ENCODE results near the gene TRAF3IP1. TPM values are rescaled to one million over a fixed set of nuclear protein-coding genes. Genes with fewer than 3 reads are reported as not detected.
A peak's percentile ranks its signal among the peaks of the same experiment; 100 is the strongest.

The TRAF3IP1 gene
- total RNA-seq, 4 donors from 2014 or later, result 19.6 to 28.4 (median 21.7) TPM

DNA sequence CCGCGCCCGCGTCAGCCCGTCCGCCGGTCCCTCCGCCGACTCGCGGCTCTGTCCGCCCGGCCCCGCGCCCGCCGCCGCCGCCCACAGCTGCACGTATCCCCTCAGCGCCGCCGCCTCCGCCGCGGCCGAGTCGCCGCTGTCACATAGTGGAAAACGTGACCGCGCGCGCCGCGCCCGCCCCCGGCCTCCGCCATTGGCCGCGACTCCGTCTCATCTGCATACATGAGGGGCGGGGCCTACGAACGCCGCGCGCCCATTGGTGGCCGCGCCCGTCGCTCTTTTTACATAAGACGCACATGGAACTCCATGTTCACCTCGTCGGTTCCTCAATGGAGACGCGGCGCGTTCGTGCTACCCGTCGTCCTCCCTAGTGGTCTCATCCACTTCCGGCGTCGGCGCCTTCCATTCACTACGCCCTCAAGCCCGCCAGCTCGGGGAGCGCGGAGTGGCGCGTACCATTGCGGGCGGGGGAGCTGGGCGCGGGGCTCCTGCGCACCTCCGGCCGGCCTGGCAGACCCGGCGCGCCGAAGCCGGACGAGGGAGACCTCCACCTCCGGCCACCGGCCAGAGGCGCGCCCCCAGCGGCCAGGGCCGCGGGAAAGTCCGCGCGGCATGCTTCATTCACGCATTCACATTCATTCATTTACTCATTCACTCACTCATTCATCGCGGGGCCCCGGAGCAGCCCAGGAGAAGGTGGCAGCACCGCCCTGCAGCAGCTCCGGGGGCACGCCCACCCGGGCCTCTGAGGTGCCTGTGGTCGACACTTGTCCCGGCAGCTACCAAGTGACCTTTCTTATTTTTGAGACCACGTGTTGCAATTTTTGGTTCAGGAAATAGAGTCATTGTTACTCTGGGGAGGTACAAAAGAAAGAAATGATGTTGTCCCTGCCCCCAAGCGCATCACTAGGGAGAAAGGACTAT, 31.4 kb upstream of the TRAF3IP1 start:
- ATAC-seq, result peak; percentile 91
- TF ChIP-seq POLR2AphosphoS5 (IDR thresholded peaks at IDR 0.05) (peak; percentile 91), EP300 (IDR thresholded peaks at IDR 0.05) (no peak), POLR2A (IDR thresholded peaks at IDR 0.05) (peak; percentile 83 to 96)
- TF ChIP-seq, protein P1, sequence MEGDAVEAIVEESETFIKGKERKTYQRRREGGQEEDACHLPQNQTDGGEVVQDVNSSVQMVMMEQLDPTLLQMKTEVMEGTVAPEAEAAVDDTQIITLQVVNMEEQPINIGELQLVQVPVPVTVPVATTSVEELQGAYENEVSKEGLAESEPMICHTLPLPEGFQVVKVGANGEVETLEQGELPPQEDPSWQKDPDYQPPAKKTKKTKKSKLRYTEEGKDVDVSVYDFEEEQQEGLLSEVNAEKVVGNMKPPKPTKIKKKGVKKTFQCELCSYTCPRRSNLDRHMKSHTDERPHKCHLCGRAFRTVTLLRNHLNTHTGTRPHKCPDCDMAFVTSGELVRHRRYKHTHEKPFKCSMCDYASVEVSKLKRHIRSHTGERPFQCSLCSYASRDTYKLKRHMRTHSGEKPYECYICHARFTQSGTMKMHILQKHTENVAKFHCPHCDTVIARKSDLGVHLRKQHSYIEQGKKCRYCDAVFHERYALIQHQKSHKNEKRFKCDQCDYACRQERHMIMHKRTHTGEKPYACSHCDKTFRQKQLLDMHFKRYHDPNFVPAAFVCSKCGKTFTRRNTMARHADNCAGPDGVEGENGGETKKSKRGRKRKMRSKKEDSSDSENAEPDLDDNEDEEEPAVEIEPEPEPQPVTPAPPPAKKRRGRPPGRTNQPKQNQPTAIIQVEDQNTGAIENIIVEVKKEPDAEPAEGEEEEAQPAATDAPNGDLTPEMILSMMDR (IDR thresholded peaks at IDR 0.05), result peak in 3 of 4 experiments; percentile 36 to 58 (median 57)
- WGBS, 2 donors (ENCODE audit: low coverage in 1 of 2), result 0 to 3% methylated on average over 6 to 11 of the region's 108 CpGs

DNA sequence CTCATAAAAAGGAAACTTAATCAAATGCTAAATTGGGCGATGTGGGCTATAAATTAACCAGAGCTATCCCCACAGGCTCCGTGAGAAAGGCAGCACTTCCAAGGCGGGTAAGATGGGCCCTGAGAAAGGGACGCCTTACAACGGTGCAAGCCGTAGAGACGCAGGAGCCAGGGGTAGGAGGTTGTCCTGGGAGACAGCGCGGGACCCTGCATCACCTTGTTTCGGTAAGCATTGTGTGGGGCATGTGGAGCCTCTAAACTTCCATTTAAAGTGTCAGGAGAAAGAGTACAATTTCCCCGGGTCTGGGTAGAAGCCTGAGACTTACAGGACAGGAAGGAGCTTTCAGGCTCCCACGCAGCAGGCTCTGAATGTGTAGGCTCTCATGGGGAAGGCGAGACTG, 30.7 kb upstream of the TRAF3IP1 start:
- peak overlapping the region in 1 of 2 donors; percentile 80 for H3K4me3 ChIP-seq
- TF ChIP-seq, protein P1 (IDR thresholded peaks at IDR 0.05), result no peak
- TF ChIP-seq POLR2AphosphoS5 (IDR thresholded peaks at IDR 0.05) (no peak), POLR2A (IDR thresholded peaks at IDR 0.05) (no peak), EP300 (IDR thresholded peaks at IDR 0.05) (no peak)
- no peaks in the 10 kb centered on the region for H3K9me3 ChIP-seq
- ATAC-seq, result no peak
- H3K27ac ChIP-seq, result peak overlapping the region in 3 of 4 donors; percentile 97 to 99 (median 98)
- no peaks in the 10 kb centered on the region for H3K27me3 ChIP-seq
- H3K4me1 ChIP-seq, result peaks cover 11 to 48% (median 32%) of the 10 kb centered on the region in 3 donors
- no peaks in the 10 kb centered on the region for H3K36me3 ChIP-seq
- WGBS, 2 donors (ENCODE audit: low coverage in 1 of 2), result 24 to 63% methylated on average over 3 to 8 of the region's 13 CpGs

More for the DNA sequence above, 31.4 kb upstream of the TRAF3IP1 start:
- Histone ChIP-seq H3K4me1 (peaks cover 11 to 55% (median 33%) of the 10 kb centered on the region in 3 donors), H3K27ac (peak overlapping the region; percentile 96 to 99 (median 98)), H3K4me3 (peak overlapping the region; percentile 80 to 85), H3K27me3 (no peaks in the 10 kb centered on the region), H3K9me3 (no peaks in the 10 kb centered on the region), H3K36me3 (no peaks in the 10 kb centered on the region)

DNA sequence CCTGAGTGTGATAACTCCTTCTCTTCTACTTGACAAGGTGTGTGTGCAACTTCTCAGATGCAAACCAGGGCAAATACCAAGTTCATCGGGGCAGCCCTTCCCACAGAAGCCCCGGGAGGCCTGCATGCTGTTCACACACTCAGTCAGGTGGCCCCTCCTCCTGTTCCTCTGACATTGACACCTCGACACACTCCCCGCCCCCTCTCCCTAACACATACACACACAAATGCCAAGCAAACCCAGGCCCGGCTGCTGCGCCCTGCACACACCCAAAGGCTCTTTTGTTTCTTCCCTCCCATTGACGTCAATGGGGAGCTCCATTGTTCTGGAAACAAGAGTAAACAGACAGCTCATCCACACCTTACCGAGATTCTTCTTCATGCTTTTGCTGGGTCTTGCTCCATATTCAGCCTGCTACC, 30.2 kb upstream of the TRAF3IP1 start:
- 58 to 68% methylated on average over 5 to 6 of the region's 8 CpGs for WGBS, 2 donors (ENCODE audit: low coverage in 1 of 2)
- Histone ChIP-seq H3K4me3 (no peak overlapping the region), H3K4me1 (peaks cover 7 to 43% (median 27%) of the 10 kb centered on the region in 3 donors), H3K9me3 (no peaks in the 10 kb centered on the region), H3K36me3 (no peaks in the 10 kb centered on the region), H3K27ac (peak overlapping the region in 2 of 4 donors; percentile 97 to 98), H3K27me3 (no peaks in the 10 kb centered on the region)
- no peak for ATAC-seq
- no peak for TF ChIP-seq POLR2AphosphoS5 (IDR thresholded peaks at IDR 0.05)
- TF ChIP-seq EP300 (IDR thresholded peaks at IDR 0.05), result no peak
- TF ChIP-seq, protein P1 (IDR thresholded peaks at IDR 0.05), result no peak
- no peak for TF ChIP-seq POLR2A (IDR thresholded peaks at IDR 0.05)

DNA sequence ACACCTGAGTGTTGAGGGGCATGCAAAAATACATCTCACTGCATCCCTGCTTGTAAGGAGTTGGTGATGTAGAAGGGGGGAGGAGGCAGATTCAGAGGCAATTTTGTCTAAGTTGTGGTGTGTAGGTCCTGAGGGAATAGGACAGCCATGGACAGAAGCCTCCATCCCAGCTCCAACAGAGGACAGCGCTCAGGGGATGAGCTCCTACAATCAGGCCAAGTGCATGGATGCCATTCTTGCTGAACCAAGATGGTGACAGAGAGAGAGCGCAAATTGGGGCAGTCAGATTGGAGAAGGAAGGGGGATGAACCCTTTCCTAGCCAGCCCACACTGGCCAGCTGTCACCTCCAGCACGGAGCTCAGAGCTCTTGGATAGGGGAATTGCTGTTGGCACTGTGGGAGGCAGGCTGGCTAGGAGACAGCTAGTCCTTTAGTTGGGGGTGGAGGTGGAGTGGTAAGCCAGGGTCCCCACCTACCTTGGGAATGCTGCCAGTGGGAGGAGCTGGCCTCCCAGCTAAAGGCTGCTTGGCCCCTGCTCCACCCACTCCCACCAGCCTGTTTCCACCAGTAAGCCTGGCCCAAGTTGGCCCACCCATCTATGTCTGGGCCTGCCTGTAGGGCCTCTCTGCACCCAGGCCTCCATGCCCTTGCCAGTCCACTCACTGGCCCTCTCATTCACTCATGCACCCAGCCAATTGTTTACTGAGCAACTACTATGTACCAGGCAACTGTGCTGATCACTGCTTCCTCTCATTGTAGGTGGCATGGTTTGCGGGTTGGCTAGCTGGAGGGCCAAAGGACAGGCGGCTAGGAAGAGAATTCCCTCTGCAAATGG, 29.4 kb upstream of the TRAF3IP1 start:
- 33% methylated on average over 1 of the region's 5 CpGs; no CpG with 5 or more reads in 1 of the 2 donors for WGBS, 2 donors (ENCODE audit: low coverage in 1 of 2)
- Histone ChIP-seq H3K36me3 (no peaks in the 10 kb centered on the region), H3K27ac (no peak overlapping the region), H3K9me3 (no peaks in the 10 kb centered on the region), H3K4me3 (no peak overlapping the region), H3K27me3 (no peaks in the 10 kb centered on the region), H3K4me1 (peaks cover 2 to 35% (median 20%) of the 10 kb centered on the region in 3 donors)
- TF ChIP-seq, protein P1 (IDR thresholded peaks at IDR 0.05), result no peak
- no peak for TF ChIP-seq EP300 (IDR thresholded peaks at IDR 0.05)
- no peak for TF ChIP-seq POLR2A (IDR thresholded peaks at IDR 0.05)
- TF ChIP-seq POLR2AphosphoS5 (IDR thresholded peaks at IDR 0.05), result no peak
- ATAC-seq, result no peak
